SU-DHL-6 (cell line): Measurements from ENCODE around the gene CFAP69.

Experiments used
- CTCF ChIP-seq: fragments of 200-600 bp; sonication (generic); IDR thresholded peaks from one replicate; pipeline ENCODE4 v1.5.1; 2017; ENCODE audit warnings: antibody characterized with exemption, mild to moderate bottlenecking, low read length, moderate library complexity; ENCODE audit not compliant: insufficient read depth, poor library complexity, severe bottlenecking
- EZH2phosphoT487 ChIP-seq: fragments of 200-600 bp; sonication (generic), shearing (Covaris generic); conservative IDR thresholded peaks from 2 replicates; pipeline ENCODE4 v1.6.1; 2018; ENCODE audit warnings: mild to moderate bottlenecking, antibody characterized with exemption, low read length, moderate library complexity, mixed read lengths

GRCh38 chr7:90248706-90249105 is 3.7 kb downstream of the CFAP69 start:
- TF ChIP-seq CTCF (no peak), EZH2phosphoT487 (no peak)
